Adrenal gland (tissue), 5 donors: ENCODE measurements around the gene COIL.

Experiments
- POLR2A ChIP-seq, 2 donors: fragments of 450-650 bp; IDR thresholded peaks; one replicate each; pipeline ENCODE4 v1.6.1; 2017; ENCODE audit warnings: antibody characterized with exemption in 2 of 2, mild to moderate bottlenecking in 2 of 2, moderate library complexity in 1 of 2
- TF ChIP-seq, protein P1 (sequence below), 6 experiments: fragments of 450-650 bp in 4 of 6; fragments of 200-600 bp in 2 of 6; sonication (generic) in 1 of 6; IDR thresholded peaks; 1 replicate in 5 of 6; 2 replicates in 1 of 6; pipeline versions ENCODE4 v1.5.1 to v1.8.0; 2016 to 2021; ENCODE audit warnings: antibody characterized with exemption in 6 of 6, mild to moderate bottlenecking in 2 of 6, moderate library complexity in 1 of 6
- donor health status: DM: no; HTN: no; CAD: no.

DNA sequence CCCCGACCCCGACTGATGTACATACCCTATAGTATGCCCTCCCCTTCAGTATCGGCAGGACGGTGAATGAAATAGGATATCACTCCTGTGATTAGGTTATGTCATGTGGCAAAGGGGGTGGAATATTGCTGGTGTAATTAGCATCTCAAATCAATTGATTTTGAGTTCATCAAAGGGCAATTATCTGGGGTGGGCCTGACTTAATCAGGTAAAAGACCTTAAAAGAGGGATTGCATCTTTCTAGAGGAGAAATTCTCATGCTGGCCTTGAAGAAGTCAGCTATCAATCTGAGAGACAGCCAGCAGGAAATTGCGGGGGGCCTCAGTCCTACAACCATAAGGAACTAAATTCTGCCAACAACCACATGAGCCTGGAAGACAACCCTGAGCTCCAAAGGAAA lies 57.3 kb downstream of the COIL start:
- TF ChIP-seq, protein P1, sequence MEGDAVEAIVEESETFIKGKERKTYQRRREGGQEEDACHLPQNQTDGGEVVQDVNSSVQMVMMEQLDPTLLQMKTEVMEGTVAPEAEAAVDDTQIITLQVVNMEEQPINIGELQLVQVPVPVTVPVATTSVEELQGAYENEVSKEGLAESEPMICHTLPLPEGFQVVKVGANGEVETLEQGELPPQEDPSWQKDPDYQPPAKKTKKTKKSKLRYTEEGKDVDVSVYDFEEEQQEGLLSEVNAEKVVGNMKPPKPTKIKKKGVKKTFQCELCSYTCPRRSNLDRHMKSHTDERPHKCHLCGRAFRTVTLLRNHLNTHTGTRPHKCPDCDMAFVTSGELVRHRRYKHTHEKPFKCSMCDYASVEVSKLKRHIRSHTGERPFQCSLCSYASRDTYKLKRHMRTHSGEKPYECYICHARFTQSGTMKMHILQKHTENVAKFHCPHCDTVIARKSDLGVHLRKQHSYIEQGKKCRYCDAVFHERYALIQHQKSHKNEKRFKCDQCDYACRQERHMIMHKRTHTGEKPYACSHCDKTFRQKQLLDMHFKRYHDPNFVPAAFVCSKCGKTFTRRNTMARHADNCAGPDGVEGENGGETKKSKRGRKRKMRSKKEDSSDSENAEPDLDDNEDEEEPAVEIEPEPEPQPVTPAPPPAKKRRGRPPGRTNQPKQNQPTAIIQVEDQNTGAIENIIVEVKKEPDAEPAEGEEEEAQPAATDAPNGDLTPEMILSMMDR (IDR thresholded peaks at IDR 0.05): no peak
- TF ChIP-seq POLR2A (IDR thresholded peaks at IDR 0.05): no peak
